Mesenchymal stem cell (in vitro differentiated cells and primary cell): Measurements from ENCODE around the gene HSP90AA1. TPM values are rescaled to one million over a fixed set of nuclear protein-coding genes. Genes with fewer than 3 reads are reported as not detected.

Experiments used
- DNase-seq: peaks from one replicate; pipeline ENCODE4 v3.0.0-alpha.2; 2013
- H2AFZ ChIP-seq: one replicate; pipeline ENCODE4 v1.6.1; 2013; ENCODE audit warnings: low read depth, mild to moderate bottlenecking, control low read depth, inconsistent platforms, low read length, moderate library complexity
- H2AK5ac ChIP-seq: 2 replicates; pipeline ENCODE4 v1.6.1; 2013; ENCODE audit warnings: low read length, moderate library complexity, mild to moderate bottlenecking, inconsistent platforms; ENCODE audit not compliant: severe bottlenecking
- H2BK120ac ChIP-seq: one replicate; pipeline ENCODE4 v1.6.1; 2013; ENCODE audit warnings: low read depth, mild to moderate bottlenecking, inconsistent platforms, low read length, moderate library complexity
- H2BK12ac ChIP-seq, 2 experiments: one replicate each; pipeline ENCODE4 v1.6.1; 2013; ENCODE audit warnings: inconsistent platforms in 2 of 2, low read length in 2 of 2, mild to moderate bottlenecking in 2 of 2, moderate library complexity in 2 of 2, control low read depth in 1 of 2
- H2BK15ac ChIP-seq: one replicate; pipeline ENCODE4 v1.6.1; 2013; ENCODE audit warnings: mild to moderate bottlenecking, low read depth, inconsistent platforms; ENCODE audit not compliant: poor library complexity, severe bottlenecking
- H2BK5ac ChIP-seq: 2 replicates; pipeline ENCODE4 v1.6.1; 2013; ENCODE audit warnings: low read depth, mild to moderate bottlenecking, low read length, control low read depth, inconsistent platforms; ENCODE audit not compliant: poor library complexity, severe bottlenecking
- H3K14ac ChIP-seq, 2 experiments: one replicate each; pipeline ENCODE4 v1.6.1; 2013; ENCODE audit warnings: inconsistent platforms in 2 of 2, low read length in 2 of 2, control low read depth in 1 of 2, mild to moderate bottlenecking in 1 of 2, moderate library complexity in 1 of 2
- H3K18ac ChIP-seq, 2 experiments: one replicate each; pipeline ENCODE4 v1.6.1; 2013; ENCODE audit warnings: inconsistent platforms in 2 of 2, low read length in 2 of 2, control low read depth in 1 of 2, low read depth in 1 of 2, mild to moderate bottlenecking in 1 of 2
- H3K23ac ChIP-seq, 2 experiments: one replicate each; pipeline ENCODE4 v1.6.1; 2013; ENCODE audit warnings: inconsistent platforms in 2 of 2, low read length in 2 of 2, mild to moderate bottlenecking in 2 of 2, moderate library complexity in 2 of 2, control low read depth in 1 of 2
- H3K27ac ChIP-seq: 2 replicates; pipeline ENCODE4 v1.5.1; 2013; ENCODE audit warnings: mild to moderate bottlenecking, moderate library complexity, low read length, control low read depth, inconsistent platforms; ENCODE audit not compliant: poor library complexity, severe bottlenecking
- H3K27me3 ChIP-seq, 2 experiments: 2 replicates each; pipeline versions ENCODE4 v1.6.1 to v1.7.0; 2013; ENCODE audit warnings: low read length in 2 of 2, mild to moderate bottlenecking in 2 of 2, moderate library complexity in 2 of 2, control low read depth in 1 of 2, inconsistent platforms in 1 of 2; ENCODE audit not compliant: control insufficient read depth in 1 of 2, insufficient read depth in 1 of 2
- H3K36me3 ChIP-seq, 2 experiments: 2 replicates each; pipeline versions ENCODE4 v1.6.1 to v1.7.0; 2013; ENCODE audit warnings: low read length in 2 of 2, control low read depth in 1 of 2, inconsistent platforms in 1 of 2, low read depth in 1 of 2, mild to moderate bottlenecking in 1 of 2; ENCODE audit not compliant: insufficient read depth in 2 of 2, control insufficient read depth in 1 of 2
- H3K4ac ChIP-seq, 2 experiments: one replicate each; pipeline ENCODE4 v1.6.1; 2013; ENCODE audit warnings: inconsistent platforms in 2 of 2, low read length in 2 of 2, mild to moderate bottlenecking in 2 of 2, moderate library complexity in 2 of 2, control low read depth in 1 of 2, low read depth in 1 of 2
- H3K4me1 ChIP-seq: 2 replicates; pipeline ENCODE4 v1.6.1; 2013; ENCODE audit warnings: low read depth, low read length, control low read depth; ENCODE audit not compliant: control insufficient read depth, insufficient read depth
- H3K4me2 ChIP-seq: 2 replicates; pipeline ENCODE4 v1.6.1; 2013; ENCODE audit warnings: low read length, mild to moderate bottlenecking, inconsistent platforms; ENCODE audit not compliant: poor library complexity, severe bottlenecking
- H3K4me3 ChIP-seq, 2 experiments: 2 replicates each; pipeline versions ENCODE4 v1.5.1 to v1.7.0; 2013; ENCODE audit warnings: low read length in 2 of 2, mild to moderate bottlenecking in 2 of 2, control low read depth in 1 of 2, low read depth in 1 of 2; ENCODE audit not compliant: insufficient read depth in 1 of 2
- H3K79me1 ChIP-seq: replicated peaks from 2 replicates; pipeline ENCODE4 v1.6.1; 2013; ENCODE audit warnings: mild to moderate bottlenecking, control low read depth, low read length, inconsistent platforms; ENCODE audit not compliant: poor library complexity, severe bottlenecking
- H3K9ac ChIP-seq: 2 replicates; pipeline ENCODE4 v1.7.0; 2013; ENCODE audit warnings: mild to moderate bottlenecking, low read length, moderate library complexity
- H3K9me3 ChIP-seq: 2 replicates; pipeline ENCODE4 v1.7.0; 2013; ENCODE audit warnings: mild to moderate bottlenecking, low read length; ENCODE audit not compliant: control insufficient read depth
- H4K8ac ChIP-seq: one replicate; pipeline ENCODE4 v1.6.1; 2013; ENCODE audit warnings: inconsistent platforms, mild to moderate bottlenecking, low read length, moderate library complexity
- H4K91ac ChIP-seq: one replicate; pipeline ENCODE4 v1.6.1; 2013; ENCODE audit warnings: mild to moderate bottlenecking, low read length, inconsistent platforms
- WGBS: methylation state at CpG from one replicate; pipeline ENCODE4 v1.1.7; 2013; ENCODE audit warnings: mixed read lengths; 5-methylcytosine and 5-hydroxymethylcytosine counted together
- small RNA-seq: library from polyadenylated mRNA; stranded (forward); fragments of <200 nt; extraction: miRNeasy Mini kit (QIAGEN cat#:217004); gene quantifications from one replicate; pipeline ENCODE3, GENCODE V24; 2013; ENCODE audit warnings: low read depth

Gene HSP90AA1

DNA sequence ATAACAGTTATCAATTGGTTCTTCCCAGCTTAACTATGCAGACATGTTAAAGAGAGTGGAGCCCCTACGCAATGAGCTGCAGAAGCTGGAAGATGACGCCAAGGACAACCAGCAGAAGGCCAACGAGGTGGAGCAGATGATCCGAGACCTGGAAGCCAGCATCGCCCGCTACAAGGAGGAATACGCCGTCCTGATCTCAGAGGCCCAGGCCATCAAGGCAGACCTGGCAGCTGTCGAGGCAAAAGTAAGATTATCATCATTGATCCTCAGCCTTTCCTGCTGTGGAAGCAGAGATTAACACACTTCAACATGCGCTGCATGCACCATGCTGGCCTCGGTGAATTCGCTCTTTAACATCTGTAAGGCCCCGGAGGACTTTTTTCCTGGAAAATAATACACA is 53.6 kb downstream of the HSP90AA1 start:
- no peak overlapping the region for H4K8ac ChIP-seq
- H2AK5ac ChIP-seq = no peak overlapping the region
- no peak overlapping the region for H3K18ac ChIP-seq
- H4K91ac ChIP-seq = no peak overlapping the region
- H3K9ac ChIP-seq = no peak overlapping the region
- H3K27ac ChIP-seq = no peak overlapping the region
- no peak overlapping the region for H2BK5ac ChIP-seq
- H3K23ac ChIP-seq = no peak overlapping the region
- H2BK15ac ChIP-seq = no peak overlapping the region
- H3K9me3 ChIP-seq = no peaks in the 10 kb centered on the region
- H3K4me1 ChIP-seq = peaks cover 9% of the 10 kb centered on the region
- H2BK12ac ChIP-seq = no peak overlapping the region
- no peak overlapping the region for H3K4ac ChIP-seq
- no peak overlapping the region for H3K4me3 ChIP-seq
- peaks cover 68 to 97% of the 10 kb centered on the region in 2 experiments for H3K36me3 ChIP-seq
- no peak for DNase-seq
- peaks cover 29% of the 10 kb centered on the region for H3K79me1 ChIP-seq
- H3K14ac ChIP-seq = no peak overlapping the region
- 98% methylated on average over 9 of the region's 13 CpGs for WGBS
- H2BK120ac ChIP-seq = no peak overlapping the region
- no peak overlapping the region for H3K4me2 ChIP-seq
- H2AFZ ChIP-seq = no peak overlapping the region
- H3K27me3 ChIP-seq = no peaks in the 10 kb centered on the region

Small RNAs within 50 kb of the gene (small RNA-seq; reads per million reads assigned to genes)
- not detected for gene RN7SL472P
